ENCODE data around the gene RFC4.
"Not testable (repeated sequence)": the region's sequence is repeated elsewhere in the genome, so short reads cannot be mapped to it uniquely, and the experiment has no call there.

Gene RFC4

GRCh38 chr3:186806089-186807055 is at the start of gene RFC4:
Gene RFC4, minus strand, starts transcription at chr3:186806482. Its CDS starts 1,769 bp downstream, at chr3:186804713.
- DNase-seq: peak; percentile 80

GRCh38 chr3:186854954-186855353 is 48.7 kb upstream of the RFC4 start:
- no peak for DNase-seq

- DNase-seq: no peak
Observed at GRCh38 chr3:186854146-186854545, 47.9 kb upstream of the RFC4 start.

GRCh38 chr3:186852994-186853393 is 46.7 kb upstream of the RFC4 start:
- no peak for DNase-seq

GRCh38 chr3:186851835-186852234 is 45.6 kb upstream of the RFC4 start:
- DNase-seq: not testable (repeated sequence)

- DNase-seq: no peak
Observed at GRCh38 chr3:186849374-186849975, 43.2 kb upstream of the RFC4 start.

- DNase-seq: no peak
Observed at GRCh38 chr3:186847437-186847836, 41.2 kb upstream of the RFC4 start.

GRCh38 chr3:186845756-186846155 is 39.5 kb upstream of the RFC4 start:
- no peak for DNase-seq

- no peak for DNase-seq
Observed at GRCh38 chr3:186844908-186845307, 38.6 kb upstream of the RFC4 start.

GRCh38 chr3:186843039-186843432 is 36.8 kb upstream of the RFC4 start:
- no peak for DNase-seq

GRCh38 chr3:186842426-186843038 is 36.2 kb upstream of the RFC4 start, which contains the start of gene ADIPOQ:
Gene ADIPOQ, plus strand, starts transcription at chr3:186842710. Its CDS starts 10,349 bp downstream, at chr3:186853059.
- DNase-seq: no peak

GRCh38 chr3:186841620-186842019 is 35.3 kb upstream of the RFC4 start:
- DNase-seq: no peak

- no peak for DNase-seq
Observed at GRCh38 chr3:186839874-186840641, 33.8 kb upstream of the RFC4 start.

- no peak for DNase-seq
Observed at GRCh38 chr3:186832276-186832675, 26.0 kb upstream of the RFC4 start.

GRCh38 chr3:186831798-186832197 is 25.5 kb upstream of the RFC4 start:
- DNase-seq: no peak

GRCh38 chr3:186828340-186828739 is 22.1 kb upstream of the RFC4 start:
- no peak for DNase-seq

- DNase-seq: peak; percentile 77
Observed at GRCh38 chr3:186826976-186827857, 20.9 kb upstream of the RFC4 start.

GRCh38 chr3:186826410-186826975 is 20.2 kb upstream of the RFC4 start:
- DNase-seq: peak; percentile 42

GRCh38 chr3:186825872-186826409 is 19.7 kb upstream of the RFC4 start:
- DNase-seq: no peak

- no peak for DNase-seq
Observed at GRCh38 chr3:186825294-186825821, 19.1 kb upstream of the RFC4 start.

Measured in NK-92 treated with Interleukin-12 subunit alpha and Interleukin-12 subunit beta, amount 100 ng/mL, for 24 hours (cell line).